Tibial artery (tissue), 4 donors: ENCODE measurements around the gene GPA33.

Experiments used
- DNase-seq, 2 donors: peaks; one replicate each; pipeline ENCODE4 v3.0.0-alpha.2; 2019
- H3K27ac ChIP-seq, 2 donors: fragments of 200-600 bp; sonication (generic) in 1 of 2; 1 replicate in 1 of 2; 2 replicates in 1 of 2; pipeline ENCODE4 v1.5.1; 2018 to 2019; ENCODE audit warnings: mild to moderate bottlenecking in 1 of 2
- H3K27me3 ChIP-seq, 2 donors: fragments of 200-600 bp; sonication (generic) in 1 of 2; one replicate each; pipeline versions ENCODE4 v1.5.1 to v1.6.0; 2016 to 2019
- H3K36me3 ChIP-seq, 3 donors: fragments of 200-600 bp; sonication (generic) in 2 of 3; one replicate each; pipeline ENCODE4 v1.5.1; 2016 to 2019; ENCODE audit warnings: mild to moderate bottlenecking in 2 of 3
- H3K4me1 ChIP-seq, 4 donors: fragments of 200-600 bp; sonication (generic) in 2 of 4; 1 replicate in 3 of 4; 2 replicates in 1 of 4; pipeline ENCODE4 v1.5.1; 2016 to 2019
- H3K4me3 ChIP-seq, 2 donors: fragments of 200-600 bp; sonication (generic) in 1 of 2; 1 replicate in 1 of 2; 2 replicates in 1 of 2; pipeline ENCODE4 v1.5.1; 2018 to 2019; ENCODE audit warnings: mild to moderate bottlenecking in 2 of 2
- H3K9me3 ChIP-seq, 3 donors: fragments of 200-600 bp; sonication (generic) in 1 of 3; one replicate each; pipeline ENCODE4 v1.5.1; 2016 to 2019
- CTCF ChIP-seq, 2 experiments: fragments of 200-600 bp in 1 of 2; fragments of 450-650 bp in 1 of 2; IDR thresholded peaks; one replicate each; pipeline ENCODE4 v1.5.1; 2017 to 2019; ENCODE audit warnings: antibody characterized with exemption in 2 of 2, mild to moderate bottlenecking in 1 of 2, moderate library complexity in 1 of 2
- intact Hi-C: fragments of 100-400 bp; cut with DNase I; formaldehyde crosslinking; loops from one replicate; pipeline ENCODE4 v1.15.0; 2023; ENCODE audit warnings: low total_unique reads

GPA33 gene

GRCh38 chr1:167110586-167110985, 20.4 kb upstream of the GPA33 start:
- DNase-seq = no peak
- no peak overlapping the region for H3K4me3 ChIP-seq
- H3K27ac ChIP-seq = no peak overlapping the region
- no peaks in the 10 kb centered on the region for H3K36me3 ChIP-seq
- H3K27me3 ChIP-seq = no peaks in the 10 kb centered on the region
- intact Hi-C loops = no loop called here
- H3K9me3 ChIP-seq = peaks cover 0 to 5% (median 0%) of the 10 kb centered on the region in 3 donors
- TF ChIP-seq CTCF (IDR thresholded peaks at IDR 0.05) = no peak
- H3K4me1 ChIP-seq = no peaks in the 10 kb centered on the region

DNA sequence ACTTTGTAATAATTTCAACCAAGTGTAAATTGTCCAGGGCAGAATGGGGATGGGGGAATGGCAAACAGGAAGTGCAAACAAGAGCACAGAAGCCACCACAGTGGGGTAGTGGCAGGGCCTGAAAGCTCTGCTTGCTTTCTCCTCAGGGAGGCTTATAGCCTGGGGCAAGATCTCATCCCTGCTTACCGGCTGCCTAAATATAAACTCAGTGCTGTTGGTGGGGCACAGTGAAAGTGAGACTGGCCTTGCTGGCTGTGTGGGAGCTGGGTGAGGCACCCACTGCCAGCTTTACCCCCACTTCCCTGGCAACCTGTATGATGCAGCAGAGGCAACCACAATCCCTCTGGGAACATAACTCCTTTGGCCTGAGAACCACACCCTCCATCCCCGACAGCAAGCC, 18.9 kb upstream of the GPA33 start:
- no peak for TF ChIP-seq CTCF (IDR thresholded peaks at IDR 0.05)
- no peaks in the 10 kb centered on the region for H3K36me3 ChIP-seq
- no peak for DNase-seq
- H3K27ac ChIP-seq = no peak overlapping the region
- H3K9me3 ChIP-seq = peaks cover 0 to 5% (median 0%) of the 10 kb centered on the region in 3 donors
- no peaks in the 10 kb centered on the region for H3K4me1 ChIP-seq
- no peak overlapping the region for H3K4me3 ChIP-seq
- H3K27me3 ChIP-seq = no peaks in the 10 kb centered on the region
- intact Hi-C loops = no loop called here

DNA sequence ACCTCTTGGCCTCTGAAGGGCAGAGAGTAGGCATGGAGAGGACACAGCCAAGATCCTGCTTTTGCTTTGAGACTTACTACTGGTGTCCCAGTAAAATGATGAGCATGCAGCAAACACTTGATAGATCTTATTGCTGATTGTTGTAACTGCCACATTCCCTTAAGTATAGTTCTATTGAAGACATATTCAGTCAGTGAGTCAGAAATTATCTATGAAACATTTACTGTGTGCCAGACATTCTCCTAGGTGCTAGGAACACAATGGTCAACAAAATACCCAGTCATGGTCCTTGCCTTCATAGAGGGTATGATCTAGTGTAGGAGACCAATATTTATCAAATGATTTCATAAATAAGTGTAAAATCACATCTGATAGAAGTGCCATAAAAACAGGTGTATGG, 17.3 kb upstream of the GPA33 start:
- no peak overlapping the region for H3K4me3 ChIP-seq
- intact Hi-C loops = no loop called here
- H3K36me3 ChIP-seq = no peaks in the 10 kb centered on the region
- no peaks in the 10 kb centered on the region for H3K4me1 ChIP-seq
- no peak overlapping the region for H3K27ac ChIP-seq
- H3K9me3 ChIP-seq = peaks cover 0 to 5% (median 0%) of the 10 kb centered on the region in 3 donors
- no peaks in the 10 kb centered on the region for H3K27me3 ChIP-seq
- no peak for TF ChIP-seq CTCF (IDR thresholded peaks at IDR 0.05)
- DNase-seq = no peak

GRCh38 chr1:167106119-167106461, 15.9 kb upstream of the GPA33 start:
- Histone ChIP-seq H3K4me1 (no peaks in the 10 kb centered on the region), H3K36me3 (no peaks in the 10 kb centered on the region), H3K27ac (no peak overlapping the region), H3K4me3 (no peak overlapping the region), H3K9me3 (peaks cover 0 to 5% (median 0%) of the 10 kb centered on the region in 3 donors), H3K27me3 (no peaks in the 10 kb centered on the region)
- no peak for DNase-seq
- intact Hi-C loops = no loop called here
- TF ChIP-seq CTCF (IDR thresholded peaks at IDR 0.05) = no peak

DNA sequence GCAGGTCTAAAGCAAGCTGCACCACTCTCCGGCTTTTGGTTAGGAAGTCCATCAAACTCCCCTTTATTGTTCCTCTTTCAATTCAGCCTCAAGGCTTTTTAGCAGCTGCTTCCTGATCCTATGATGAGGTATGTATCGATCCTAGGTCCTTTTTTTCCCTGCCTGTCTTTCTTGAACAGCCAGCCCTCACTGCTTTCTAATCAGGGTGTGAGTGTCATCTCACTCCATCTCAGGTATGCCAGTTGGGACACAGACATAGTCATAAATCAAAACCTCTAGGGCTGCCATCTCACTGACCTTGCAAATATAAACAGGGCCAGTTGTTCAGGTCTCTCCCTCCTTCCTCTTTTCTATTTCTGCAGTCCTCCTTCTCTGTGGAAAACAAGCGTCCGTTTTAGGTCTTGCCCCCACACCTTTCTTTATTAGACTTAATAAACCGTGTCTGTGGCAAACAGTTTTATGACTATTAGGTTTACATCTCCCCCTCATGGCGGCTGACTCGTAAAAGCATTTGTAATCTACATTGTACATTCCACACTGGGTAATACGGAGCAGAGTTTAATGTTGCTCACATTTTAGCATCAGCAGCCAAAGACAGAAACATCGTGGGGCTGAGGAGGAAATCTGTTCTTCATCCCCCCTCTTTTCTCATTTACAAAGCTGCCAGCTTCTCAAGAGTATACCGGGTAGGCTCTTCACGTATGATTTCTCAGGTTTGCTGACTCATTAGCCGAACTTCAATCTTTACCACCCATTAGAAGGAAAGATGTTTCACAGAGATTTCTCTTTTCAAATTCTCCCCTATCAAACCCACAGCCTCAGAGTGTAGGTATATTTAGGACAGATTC, 15.3 kb upstream of the GPA33 start:
- Histone ChIP-seq H3K27ac (no peak overlapping the region), H3K36me3 (no peaks in the 10 kb centered on the region), H3K4me1 (no peaks in the 10 kb centered on the region), H3K4me3 (no peak overlapping the region), H3K9me3 (peaks cover 0 to 2% (median 0%) of the 10 kb centered on the region in 3 donors), H3K27me3 (no peaks in the 10 kb centered on the region)
- no peak for DNase-seq
- no peak for TF ChIP-seq CTCF (IDR thresholded peaks at IDR 0.05)
- intact Hi-C loops = no loop called here
